Mononuclear cell (primary cell): ENCODE results near the gene CTBP1. TPM values are rescaled to one million over a fixed set of nuclear protein-coding genes. Genes with fewer than 3 reads are reported as not detected.
"Not testable (repeated sequence)": the region's sequence is repeated elsewhere in the genome, so short reads cannot be mapped to it uniquely, and the experiment has no call there.

Source experiments
- H3K27me3 ChIP-seq: 2 replicates; pipeline ENCODE4 v1.6.0; 2011; ENCODE audit warnings: low read length, control low read depth; ENCODE audit not compliant: insufficient read depth
- H3K4me1 ChIP-seq: 2 replicates; pipeline ENCODE4 v1.5.1; 2011; ENCODE audit warnings: mild to moderate bottlenecking, low read length, control low read depth; ENCODE audit not compliant: insufficient read depth
- H3K4me3 ChIP-seq: 2 replicates; pipeline ENCODE4 v1.5.1; 2011; ENCODE audit warnings: mild to moderate bottlenecking, low read length, moderate library complexity
- H3K9me3 ChIP-seq: 2 replicates; pipeline ENCODE4 v1.5.1; 2011; ENCODE audit warnings: low read depth, mild to moderate bottlenecking, control low read depth, low read length
- total RNA-seq: library from RNA; depleted of rRNA; stranded (reverse); fragments of >200 nt; gene quantifications from one replicate; pipeline ENCODE4 v1.2.3, GENCODE V29; 2012

CTBP1 gene
- total RNA-seq = 125 TPM

GRCh38 chr4:1248245-1249147, at the start of gene CTBP1:
Gene CTBP1, minus strand, starts transcription at chr4:1249130. Its CDS starts 7,799 bp downstream, at chr4:1241331.
- Histone ChIP-seq H3K4me3 (peak within 1 kb of the TSS; percentile 77), H3K4me1 (peaks cover 64% of the 10 kb centered on the region), H3K9me3 (no peaks in the 10 kb centered on the region), H3K27me3 (no peaks in the 10 kb centered on the region)

GRCh38 chr4:1298461-1298860, 49.5 kb upstream of the CTBP1 start:
- no peaks in the 10 kb centered on the region for H3K9me3 ChIP-seq
- H3K4me1 ChIP-seq = peaks cover 47% of the 10 kb centered on the region
- no peak overlapping the region for H3K4me3 ChIP-seq
- H3K27me3 ChIP-seq = no peaks in the 10 kb centered on the region

GRCh38 chr4:1297456-1298325, 48.8 kb upstream of the CTBP1 start:
- Histone ChIP-seq H3K4me1 (peaks cover 53% of the 10 kb centered on the region), H3K27me3 (no peaks in the 10 kb centered on the region), H3K9me3 (no peaks in the 10 kb centered on the region), H3K4me3 (no peak overlapping the region)

GRCh38 chr4:1297023-1297395, 48.1 kb upstream of the CTBP1 start:
- Histone ChIP-seq H3K27me3 (no peaks in the 10 kb centered on the region), H3K4me3 (no peak overlapping the region), H3K4me1 (peaks cover 60% of the 10 kb centered on the region), H3K9me3 (no peaks in the 10 kb centered on the region)

GRCh38 chr4:1296324-1297022, 47.5 kb upstream of the CTBP1 start:
- Histone ChIP-seq H3K9me3 (no peaks in the 10 kb centered on the region), H3K4me3 (no peak overlapping the region), H3K4me1 (peaks cover 60% of the 10 kb centered on the region), H3K27me3 (no peaks in the 10 kb centered on the region)

GRCh38 chr4:1295405-1296055, 46.6 kb upstream of the CTBP1 start:
- Histone ChIP-seq H3K27me3 (no peaks in the 10 kb centered on the region), H3K4me1 (peaks cover 60% of the 10 kb centered on the region), H3K4me3 (no peak overlapping the region), H3K9me3 (no peaks in the 10 kb centered on the region)

- Histone ChIP-seq H3K9me3 (no peaks in the 10 kb centered on the region), H3K4me3 (no peak overlapping the region), H3K4me1 (peaks cover 58% of the 10 kb centered on the region), H3K27me3 (no peaks in the 10 kb centered on the region)
Observed at GRCh38 chr4:1294891-1295290, 46.0 kb upstream of the CTBP1 start.

- H3K4me1 ChIP-seq = peaks cover 53% of the 10 kb centered on the region
- H3K27me3 ChIP-seq = no peaks in the 10 kb centered on the region
- no peak overlapping the region for H3K4me3 ChIP-seq
- H3K9me3 ChIP-seq = no peaks in the 10 kb centered on the region
Observed at GRCh38 chr4:1294424-1294823, 45.5 kb upstream of the CTBP1 start.

GRCh38 chr4:1293991-1294390, 45.1 kb upstream of the CTBP1 start:
- H3K27me3 ChIP-seq = no peaks in the 10 kb centered on the region
- no peak overlapping the region for H3K4me3 ChIP-seq
- H3K9me3 ChIP-seq = no peaks in the 10 kb centered on the region
- peaks cover 53% of the 10 kb centered on the region for H3K4me1 ChIP-seq

GRCh38 chr4:1293531-1293941, 44.6 kb upstream of the CTBP1 start:
- Histone ChIP-seq H3K4me3 (no peak overlapping the region), H3K4me1 (peaks cover 54% of the 10 kb centered on the region), H3K9me3 (no peaks in the 10 kb centered on the region), H3K27me3 (no peaks in the 10 kb centered on the region)

- H3K4me3 ChIP-seq, H3K9me3 ChIP-seq, H3K27me3 ChIP-seq: not testable (repeated sequence)
- H3K4me1 ChIP-seq = peaks cover 54% of the 10 kb centered on the region
Observed at GRCh38 chr4:1292703-1293011, 43.7 kb upstream of the CTBP1 start.

- H3K9me3 ChIP-seq = no peaks in the 10 kb centered on the region
- H3K4me3 ChIP-seq = no peak overlapping the region
- H3K4me1 ChIP-seq = peaks cover 54% of the 10 kb centered on the region
- no peaks in the 10 kb centered on the region for H3K27me3 ChIP-seq
Observed at GRCh38 chr4:1291996-1292702, 43.2 kb upstream of the CTBP1 start.

GRCh38 chr4:1291091-1291490, 42.2 kb upstream of the CTBP1 start:
- no peaks in the 10 kb centered on the region for H3K9me3 ChIP-seq
- H3K4me3 ChIP-seq = peak overlapping the region; percentile 80
- H3K4me1 ChIP-seq = peaks cover 54% of the 10 kb centered on the region
- H3K27me3 ChIP-seq = no peaks in the 10 kb centered on the region
